K562 treated with DMSO at 1 percent for 12 hours (cell line): ENCODE measurements around the gene RBBP5. TPM values are rescaled to one million over a fixed set of nuclear protein-coding genes. Genes with fewer than 3 reads are reported as not detected.

Experiments
- total RNA-seq: library from RNA; unstranded; fragments of 300-600 nt; gene quantifications from 2 replicates; pipeline ENCODE4 v1.2.3, GENCODE V29; 2022; ENCODE audit not compliant: insufficient read depth

The RBBP5 gene
- 9.1 and 23.5 TPM in 2 replicates for total RNA-seq

GRCh38 chr1:205121660-205122488 is at the start of gene RBBP5:
Gene RBBP5 (minus strand): TSS chr1:205121978. CDS start chr1:205121873, 105 bp downstream.

GRCh38 chr1:205084360-205084759 is 37.4 kb downstream of the RBBP5 start, which contains the start of gene TMEM81:
Gene TMEM81 (minus strand): TSS chr1:205084460. CDS start chr1:205084320, 140 bp downstream.

GRCh38 chr1:205042911-205043806 is 78.6 kb downstream of the RBBP5 start, which contains the start of gene CNTN2:
Gene CNTN2 (plus strand): TSS chr1:205043212. CDS start chr1:205053186, 9,974 bp downstream.

Other genes starting within 250 kb of the RBBP5 start
- gene CNTN2, start 78.8 kb downstream of the RBBP5 start, total RNA-seq, result not detected in 2 replicates
- 8.5 and 10.7 TPM in 2 replicates for gene TMEM81, start 37.5 kb downstream of the RBBP5 start, total RNA-seq
- gene DSTYK, start 89.7 kb upstream of the RBBP5 start, total RNA-seq, result 2.8 and 9.5 TPM in 2 replicates
- 8.3 and 12.1 TPM in 2 replicates for gene TMCC2, start 106.0 kb upstream of the RBBP5 start, total RNA-seq
- 0.44 and 1.1 TPM in 2 replicates for gene NUAK2, start 199.8 kb upstream of the RBBP5 start, total RNA-seq
- not detected in 2 replicates for gene KLHDC8A, start 234.9 kb upstream of the RBBP5 start, total RNA-seq